ENCODE measurements around the gene TXN.
"Not testable (repeated sequence)": the region's sequence is repeated elsewhere in the genome, so short reads cannot be mapped to it uniquely, and the experiment has no call there.

Gene TXN

DNA sequence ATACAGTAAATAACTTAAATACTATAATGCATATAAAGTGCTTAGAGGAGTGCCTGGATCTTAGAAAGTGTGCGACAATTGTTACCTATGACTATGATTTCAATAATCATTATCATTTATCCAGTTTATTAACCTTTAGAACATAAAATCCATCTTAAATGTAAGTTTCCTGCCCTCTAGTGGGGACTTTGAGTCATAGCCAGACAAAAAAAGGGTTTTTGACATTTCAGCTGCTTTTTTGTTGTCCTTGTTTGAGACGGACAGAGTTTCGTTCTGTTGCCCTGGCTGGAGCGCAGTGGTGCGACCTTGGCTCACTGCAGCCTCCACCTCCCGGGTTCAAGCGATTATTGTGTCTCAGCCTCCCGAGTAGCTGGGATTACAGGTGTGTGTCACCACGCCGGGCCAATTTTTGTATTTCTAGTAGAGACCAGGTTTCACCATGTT lies 38.6 kb downstream of the TXN start:
- no peak for TF ChIP-seq JUND (IDR thresholded peaks at IDR 0.05; ENCODE audit: low read depth)
- DNase-seq (ENCODE audit: low read depth in 1 of 2, low spot score in 1 of 2), result peak in 1 of 2 experiments; percentile 77
- in situ Hi-C loops (cut with HindIII; ENCODE audit: low pct_unique_long_range_greater_than_20kb, low sequenced_read_pairs), result no loop called here

GRCh38 chr9:110214586-110215355 lies 41.5 kb downstream of the TXN start:
- in situ Hi-C loops (cut with HindIII; ENCODE audit: low pct_unique_long_range_greater_than_20kb, low sequenced_read_pairs), result no loop called here
- no peak for DNase-seq (ENCODE audit: low read depth in 1 of 2, low spot score in 1 of 2)
- no peak for TF ChIP-seq JUND (IDR thresholded peaks at IDR 0.05; ENCODE audit: low read depth)

GRCh38 chr9:110214090-110214489 lies 42.2 kb downstream of the TXN start:
- DNase-seq (ENCODE audit: low read depth in 1 of 2, low spot score in 1 of 2), result peak in 1 of 2 experiments; percentile 49
- no peak for TF ChIP-seq JUND (IDR thresholded peaks at IDR 0.05; ENCODE audit: low read depth)
- in situ Hi-C loops (cut with HindIII; ENCODE audit: low pct_unique_long_range_greater_than_20kb, low sequenced_read_pairs), result no loop called here

DNA sequence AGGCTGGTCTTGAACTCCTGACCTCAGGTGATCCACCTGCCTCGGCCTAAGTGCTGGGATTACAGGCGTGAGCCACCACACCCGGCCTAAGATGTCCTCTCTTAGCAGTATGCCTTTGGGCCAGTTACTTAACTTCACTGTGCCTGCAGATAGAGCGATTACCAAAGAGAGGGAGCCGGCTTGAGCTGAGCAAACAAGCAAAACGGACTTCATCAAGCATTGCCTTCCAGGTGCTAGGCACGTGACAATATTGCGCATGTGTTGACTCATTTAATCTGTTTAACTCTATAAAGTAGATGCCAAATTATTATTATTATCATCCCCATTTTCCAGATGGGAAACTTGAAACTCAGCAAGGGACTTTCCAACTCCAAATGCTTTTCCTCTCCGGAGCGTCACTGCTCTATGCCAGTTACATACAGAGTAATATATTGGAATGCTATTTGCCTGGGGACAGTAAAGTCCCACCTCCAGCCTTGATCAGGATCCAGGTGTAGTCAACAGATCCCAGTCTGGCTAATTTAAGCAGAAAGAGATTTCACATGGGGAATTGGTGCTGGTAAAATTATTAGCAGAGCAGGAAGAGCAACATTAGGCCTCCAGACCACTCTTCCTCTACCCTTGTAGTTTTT lies 42.8 kb downstream of the TXN start:
- in situ Hi-C loops (cut with HindIII; ENCODE audit: low pct_unique_long_range_greater_than_20kb, low sequenced_read_pairs), result no loop called here
- peak in 1 of 2 experiments; percentile 93 for DNase-seq (ENCODE audit: low read depth in 1 of 2, low spot score in 1 of 2)

GRCh38 chr9:110208031-110208430 lies 48.3 kb downstream of the TXN start, which contains the start of gene C9orf152:
Gene C9orf152, minus strand, starts transcription at chr9:110208159. Its CDS starts 580 bp downstream, at chr9:110207579.
- peak in 1 of 2 experiments; percentile 93 for DNase-seq (ENCODE audit: low read depth in 1 of 2, low spot score in 1 of 2)
- in situ Hi-C loops (cut with HindIII; ENCODE audit: low pct_unique_long_range_greater_than_20kb, low sequenced_read_pairs), result no loop called here
- TF ChIP-seq JUND (IDR thresholded peaks at IDR 0.05; ENCODE audit: low read depth), result no peak

More for the DNA sequence above, 42.8 kb downstream of the TXN start:
- 0 out of 2 replicates have a peak, but pooled peaks have one; percentile 13 for TF ChIP-seq JUND (IDR thresholded peaks at IDR 0.05; ENCODE audit: low read depth)

- in situ Hi-C loops (cut with HindIII; ENCODE audit: low pct_unique_long_range_greater_than_20kb, low sequenced_read_pairs), result no loop called here
- TF ChIP-seq JUND (IDR thresholded peaks at IDR 0.05; ENCODE audit: low read depth), result no peak
- peak; percentile 53 to 98 for DNase-seq (ENCODE audit: low read depth in 1 of 2, low spot score in 1 of 2)
Observed at GRCh38 chr9:110207071-110207641, 49.2 kb downstream of the TXN start.

- TF ChIP-seq JUND (IDR thresholded peaks at IDR 0.05; ENCODE audit: low read depth), result no peak
- peak in 1 of 2 experiments; percentile 85 for DNase-seq (ENCODE audit: low read depth in 1 of 2, low spot score in 1 of 2)
- in situ Hi-C loops (cut with HindIII; ENCODE audit: low pct_unique_long_range_greater_than_20kb, low sequenced_read_pairs), result no loop called here
Observed at GRCh38 chr9:110206389-110206788, 49.9 kb downstream of the TXN start.

DNA sequence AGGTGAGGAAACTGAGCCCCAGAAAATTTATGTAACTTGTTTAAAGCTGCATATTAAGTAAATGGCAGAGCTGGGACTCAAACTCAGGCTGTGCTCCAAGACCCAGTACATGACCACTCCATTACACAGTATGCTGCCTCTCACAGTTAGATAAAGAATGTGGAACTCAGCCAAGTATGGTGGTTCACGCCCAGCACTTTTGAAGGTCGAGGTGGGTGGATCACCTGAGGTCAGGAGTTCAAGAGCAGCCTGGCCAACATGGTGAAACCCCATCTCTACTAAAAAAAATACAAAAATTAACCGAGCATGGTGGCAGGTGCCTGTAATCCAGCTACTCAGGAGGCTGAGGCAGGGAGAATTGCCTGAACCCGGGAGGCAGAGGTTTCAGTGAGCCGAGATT lies 50.7 kb downstream of the TXN start:
- DNase-seq (ENCODE audit: low read depth in 1 of 2, low spot score in 1 of 2); in situ Hi-C loops (cut with HindIII; ENCODE audit: low pct_unique_long_range_greater_than_20kb, low sequenced_read_pairs): not testable (repeated sequence)

- DNase-seq (ENCODE audit: low read depth in 1 of 2, low spot score in 1 of 2), result no peak
- in situ Hi-C loops (cut with HindIII; ENCODE audit: low pct_unique_long_range_greater_than_20kb, low sequenced_read_pairs), result no loop called here
- no peak for TF ChIP-seq JUND (IDR thresholded peaks at IDR 0.05; ENCODE audit: low read depth)
Observed at GRCh38 chr9:110202232-110202631, 54.1 kb downstream of the TXN start.

- in situ Hi-C loops (cut with HindIII; ENCODE audit: low pct_unique_long_range_greater_than_20kb, low sequenced_read_pairs), result no loop called here
- no peak for DNase-seq (ENCODE audit: low read depth in 1 of 2, low spot score in 1 of 2)
- TF ChIP-seq JUND (IDR thresholded peaks at IDR 0.05; ENCODE audit: low read depth), result no peak
Observed at GRCh38 chr9:110199643-110200042, 56.7 kb downstream of the TXN start.

DNA sequence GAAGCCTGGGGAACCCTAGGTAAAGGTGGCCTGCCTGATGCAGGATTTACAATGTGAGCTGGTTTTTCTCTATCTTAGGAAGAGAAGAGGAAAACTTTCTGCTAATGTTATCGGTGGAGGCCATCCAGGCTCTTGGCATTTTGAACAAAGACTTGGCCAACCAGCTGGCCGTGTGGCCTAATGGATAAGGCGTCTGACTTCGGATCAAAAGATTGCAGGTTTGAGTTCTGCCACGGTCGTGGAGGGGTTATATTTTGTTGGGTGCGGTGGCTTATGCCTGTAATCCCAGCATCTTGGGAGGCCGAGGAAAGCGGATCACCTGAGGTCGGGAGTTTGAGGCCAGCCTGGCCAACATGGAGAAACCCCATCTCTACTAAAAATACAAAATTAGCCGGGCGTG lies 58.0 kb downstream of the TXN start:
- in situ Hi-C loops (cut with HindIII; ENCODE audit: low pct_unique_long_range_greater_than_20kb, low sequenced_read_pairs), result no loop called here
- no peak for TF ChIP-seq JUND (IDR thresholded peaks at IDR 0.05; ENCODE audit: low read depth)

GRCh38 chr9:110197330-110198187 lies 58.7 kb downstream of the TXN start:
- in situ Hi-C loops (cut with HindIII; ENCODE audit: low pct_unique_long_range_greater_than_20kb, low sequenced_read_pairs), result no loop called here
- DNase-seq (ENCODE audit: low read depth in 1 of 2, low spot score in 1 of 2), result no peak
- no peak for TF ChIP-seq JUND (IDR thresholded peaks at IDR 0.05; ENCODE audit: low read depth)

More for the DNA sequence above, 58.0 kb downstream of the TXN start:
- DNase-seq (ENCODE audit: low read depth in 1 of 2, low spot score in 1 of 2), result no peak

DNA sequence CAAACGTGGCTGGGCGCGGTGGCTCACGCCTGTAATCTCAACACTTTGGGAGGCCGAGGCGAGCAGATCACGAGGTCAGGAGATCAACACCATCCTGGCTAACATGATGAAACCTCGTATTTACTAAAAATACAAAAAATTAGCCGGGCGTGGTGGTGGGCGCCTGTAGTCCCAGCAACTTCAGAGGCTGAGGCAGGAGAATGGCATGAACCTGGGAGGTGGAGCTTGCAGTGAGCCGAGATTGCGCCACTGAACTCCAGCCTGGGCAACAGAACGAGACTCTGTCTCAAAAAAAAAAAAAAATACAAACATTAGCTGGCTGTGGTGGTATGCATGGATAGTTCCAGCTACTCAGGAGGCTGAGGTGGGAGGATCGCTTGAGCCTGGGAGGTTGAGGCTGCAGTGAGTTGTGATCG lies 60.2 kb downstream of the TXN start:
- in situ Hi-C loops (cut with HindIII; ENCODE audit: low pct_unique_long_range_greater_than_20kb, low sequenced_read_pairs); DNase-seq (ENCODE audit: low read depth in 1 of 2, low spot score in 1 of 2): not testable (repeated sequence)

Measured in T47D (cell line).